HEK293T (cell line): ENCODE data around the gene ACOXL.

Experiments used
- CTCF ChIA-PET: fragments of 350-600 bp; formaldehyde crosslinking; extraction: SDS; loops from one replicate; lab custom pipeline; 2021; ENCODE audit warnings: antibody characterized with exemption, inconsistent platforms; lab: Yijun Ruan, JAX
- POLR2A ChIA-PET: fragments of 350-600 bp; formaldehyde crosslinking; extraction: SDS; loops from one replicate; lab custom pipeline; 2020; ENCODE audit warnings: antibody characterized with exemption, inconsistent platforms; lab: Yijun Ruan, JAX
- DNase-seq: peaks from one replicate; pipeline ENCODE4 v3.0.0; 2012; ENCODE audit warnings: mixed read lengths; ENCODE audit errors: extremely low spot score
- ARNT ChIP-seq: fragments of 450-650 bp; IDR thresholded peaks from 2 replicates; pipeline ENCODE4 v1.6.1; 2017; ENCODE audit warnings: mild to moderate bottlenecking
- BHLHE40 ChIP-seq: fragments of 450-650 bp; IDR thresholded peaks from 2 replicates; pipeline ENCODE4 v1.6.1; 2016; ENCODE audit warnings: mild to moderate bottlenecking, moderate library complexity, borderline replicate concordance
- CTBP1 ChIP-seq: fragments of 450-650 bp; IDR thresholded peaks from 2 replicates; pipeline ENCODE4 v1.6.1; 2016; ENCODE audit warnings: borderline replicate concordance
- ELF4 ChIP-seq: fragments of 450-650 bp; IDR thresholded peaks from 2 replicates; pipeline ENCODE4 v1.6.1; 2017; ENCODE audit warnings: antibody characterized with exemption
- FOXA1 ChIP-seq: fragments of 450-650 bp; IDR thresholded peaks from 2 replicates; pipeline ENCODE4 v1.6.1; 2016; ENCODE audit warnings: mild to moderate bottlenecking
- FOXK2 ChIP-seq: fragments of 450-650 bp; IDR thresholded peaks from 2 replicates; pipeline ENCODE4 v1.6.1; 2016; ENCODE audit warnings: mild to moderate bottlenecking
- FOXM1 ChIP-seq: fragments of 450-650 bp; IDR thresholded peaks from 2 replicates; pipeline ENCODE4 v1.6.1; 2017; ENCODE audit warnings: mild to moderate bottlenecking, borderline replicate concordance
- HDGF ChIP-seq: fragments of 450-650 bp; IDR thresholded peaks from 2 replicates; pipeline ENCODE4 v1.6.1; 2017; ENCODE audit warnings: antibody characterized with exemption, borderline replicate concordance
- L3MBTL2 ChIP-seq: fragments of 450-650 bp; conservative IDR thresholded peaks from 2 replicates; pipeline ENCODE4 v1.6.1; 2016; ENCODE audit warnings: mild to moderate bottlenecking
- LEF1 ChIP-seq: fragments of 450-650 bp; IDR thresholded peaks from 2 replicates; pipeline ENCODE4 v1.6.1; 2017; ENCODE audit warnings: mild to moderate bottlenecking, borderline replicate concordance
- NFRKB ChIP-seq: fragments of 450-650 bp; IDR thresholded peaks from 2 replicates; pipeline ENCODE4 v1.6.1; 2016; ENCODE audit warnings: mild to moderate bottlenecking, moderate library complexity
- PKNOX1 ChIP-seq: fragments of 450-650 bp; IDR thresholded peaks from 2 replicates; pipeline ENCODE4 v1.6.1; 2016
- SP1 ChIP-seq: fragments of 450-650 bp; IDR thresholded peaks from 2 replicates; pipeline ENCODE4 v1.6.1; 2017
- SUZ12 ChIP-seq: fragments of 450-650 bp; IDR thresholded peaks from 2 replicates; pipeline ENCODE4 v1.6.1; 2016; ENCODE audit warnings: mild to moderate bottlenecking
- TARDBP ChIP-seq: fragments of 450-650 bp; IDR thresholded peaks from 2 replicates; pipeline ENCODE4 v1.6.1; 2016
- ZNF384 ChIP-seq: fragments of 450-650 bp; IDR thresholded peaks from 2 replicates; pipeline ENCODE4 v1.6.1; 2016

ACOXL gene

GRCh38 chr2:111162718-111163331 lies 430.5 kb downstream of the ACOXL start:
- POLR2A ChIA-PET, result no interaction called here
- TF ChIP-seq SP1 (no peak), ARNT (no peak), LEF1 (no peak), L3MBTL2 (no peak), BHLHE40 (no peak), HDGF (no peak), ELF4 (no peak), FOXA1 (no peak), CTBP1 (no peak), FOXK2 (no peak)
- CTCF ChIA-PET, result interaction anchor here (0.9 kb wide), 1 partner anchor 11 kb away, joined by 3 read pairs; no protein-coding TSS in a partner anchor
- DNase-seq, result no peak

DNA sequence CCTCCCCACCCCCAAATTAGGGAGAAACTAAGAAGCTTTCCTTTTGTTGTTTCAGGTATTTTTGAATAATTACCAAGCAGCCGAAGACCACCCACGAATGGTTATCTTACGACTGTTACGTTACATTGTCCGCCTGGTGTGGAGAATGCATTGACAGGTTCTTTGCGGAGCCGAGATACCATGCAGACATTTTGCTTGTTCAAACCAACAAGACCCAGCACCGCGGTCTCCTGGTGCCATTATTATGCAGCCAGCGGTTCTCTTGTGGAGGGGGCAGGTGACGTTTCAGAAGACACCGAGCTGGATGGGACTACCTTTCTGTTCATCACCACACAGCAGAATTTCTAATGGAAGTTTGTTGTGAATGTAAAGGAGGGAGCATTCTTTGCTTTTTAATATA lies 431.7 kb downstream of the ACOXL start:
- no peak for DNase-seq
- CTCF ChIA-PET, result no interaction called here
- POLR2A ChIA-PET, result no interaction called here
- TF ChIP-seq BHLHE40, result no peak
- no peak for TF ChIP-seq FOXM1
- no peak for TF ChIP-seq CTBP1
- TF ChIP-seq NFRKB, result no peak
- TF ChIP-seq ELF4, result no peak
- no peak for TF ChIP-seq FOXA1
- no peak for TF ChIP-seq TARDBP
- no peak for TF ChIP-seq ZNF384
- TF ChIP-seq HDGF, result no peak

DNA sequence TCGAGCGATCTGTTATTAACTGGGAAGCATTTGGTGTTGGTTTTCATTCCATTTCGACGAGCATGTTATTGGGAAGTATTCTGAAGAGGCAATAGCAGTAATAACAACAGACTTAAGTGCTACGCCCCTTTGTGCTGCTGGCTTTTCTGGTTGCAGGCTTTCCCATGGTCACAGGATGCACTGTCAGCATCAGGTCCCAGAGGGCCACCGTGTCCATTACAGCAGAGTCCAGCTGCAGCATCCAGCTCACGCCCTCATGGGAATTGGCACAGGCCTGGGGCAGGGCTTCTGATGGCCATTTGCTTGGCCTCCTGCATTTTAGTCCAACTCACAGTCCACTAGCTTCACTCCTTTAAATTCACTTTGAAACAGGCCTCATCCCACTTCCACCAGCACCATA lies 432.7 kb downstream of the ACOXL start:
- DNase-seq, result no peak
- POLR2A ChIA-PET, result no interaction called here
- TF ChIP-seq L3MBTL2, result no peak
- TF ChIP-seq FOXM1, result no peak
- TF ChIP-seq LEF1, result no peak
- no peak for TF ChIP-seq CTBP1
- TF ChIP-seq NFRKB, result no peak
- TF ChIP-seq SP1, result no peak
- no peak for TF ChIP-seq HDGF
- no peak for TF ChIP-seq TARDBP
- no peak for TF ChIP-seq ZNF384
- TF ChIP-seq ARNT, result no peak
- TF ChIP-seq SUZ12, result no peak
- TF ChIP-seq FOXA1, result no peak
- TF ChIP-seq BHLHE40, result no peak
- no peak for TF ChIP-seq FOXK2
- CTCF ChIA-PET, result no interaction called here

- CTCF ChIA-PET, result no interaction called here
- DNase-seq, result no peak
- TF ChIP-seq SP1 (no peak), BHLHE40 (no peak), NFRKB (no peak), FOXK2 (no peak), PKNOX1 (no peak), SUZ12 (no peak), TARDBP (no peak), ELF4 (no peak), CTBP1 (no peak), ZNF384 (no peak), FOXA1 (no peak), LEF1 (no peak), L3MBTL2 (no peak), HDGF (no peak), FOXM1 (no peak), ARNT (no peak)
- POLR2A ChIA-PET, result no interaction called here
Observed at GRCh38 chr2:111166115-111166514, 433.7 kb downstream of the ACOXL start.

DNA sequence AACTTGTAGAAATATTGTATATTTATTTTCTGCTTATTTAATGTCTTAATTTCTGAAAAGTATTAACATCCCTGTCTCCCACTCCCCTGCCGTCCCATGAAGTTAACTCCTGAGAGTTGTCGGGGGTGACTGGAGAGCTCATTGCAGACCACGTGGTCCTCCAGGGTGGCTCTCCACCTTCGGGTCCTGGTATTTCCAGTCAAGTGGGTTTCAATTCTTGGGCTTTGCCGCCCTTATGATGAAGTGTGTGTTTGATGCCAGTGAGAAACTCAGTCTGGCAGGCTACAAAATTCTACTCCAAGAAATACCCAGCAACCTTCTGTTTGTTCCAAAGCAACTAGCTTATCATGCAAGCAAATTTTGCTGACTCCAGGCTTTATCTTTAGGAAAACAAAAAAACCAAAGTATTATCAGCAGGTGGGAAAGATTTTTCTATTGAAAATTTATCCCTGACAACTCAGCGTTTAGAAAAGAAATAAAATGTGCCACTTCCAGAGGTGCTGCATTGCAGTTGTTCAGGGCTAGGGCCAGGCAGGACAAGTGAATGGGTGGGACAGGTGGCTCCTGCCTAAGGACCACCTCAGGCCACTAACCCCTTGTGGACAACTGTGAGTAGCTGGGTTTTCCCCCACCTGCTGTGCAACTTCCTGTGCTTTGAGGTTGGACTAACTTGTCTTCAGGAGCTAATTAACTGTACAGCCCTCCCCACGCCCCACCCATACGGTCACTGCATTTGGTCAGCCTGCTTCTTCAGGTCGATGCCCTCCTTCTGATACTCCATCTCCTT lies 434.9 kb downstream of the ACOXL start:
- TF ChIP-seq FOXA1, result no peak
- TF ChIP-seq FOXM1, result no peak
- TF ChIP-seq ELF4, result no peak
- no peak for TF ChIP-seq CTBP1
- no peak for TF ChIP-seq HDGF
- TF ChIP-seq SP1, result no peak
- DNase-seq, result no peak

DNA sequence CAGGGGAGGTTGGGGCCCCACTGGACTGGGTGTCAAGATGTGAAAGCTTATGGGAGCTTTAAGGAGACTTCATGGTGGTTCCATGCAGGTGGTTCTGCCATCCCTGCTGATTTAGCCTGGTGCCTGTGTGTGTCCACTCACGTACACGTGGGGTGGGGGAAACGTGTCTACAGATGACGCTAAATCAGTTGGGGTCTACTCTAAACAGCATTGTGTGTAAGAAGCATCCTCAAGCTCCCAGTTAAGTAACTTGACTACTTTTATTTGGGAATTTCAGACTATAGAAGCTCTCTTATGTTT lies 435.4 kb downstream of the ACOXL start:
- TF ChIP-seq SUZ12 (no peak), ELF4 (no peak), TARDBP (no peak), BHLHE40 (no peak), FOXA1 (no peak), LEF1 (no peak), FOXK2 (no peak), SP1 (no peak), ARNT (no peak), CTBP1 (no peak), ZNF384 (no peak), FOXM1 (no peak), PKNOX1 (no peak), HDGF (no peak), NFRKB (no peak), L3MBTL2 (no peak)
- DNase-seq, result no peak
- POLR2A ChIA-PET, result interaction anchor here (0.6 to 1.3 kb wide), 2 partner anchors 12 to 42 kb away, joined by 3 read pairs; no protein-coding TSS in a partner anchor
- CTCF ChIA-PET, result interaction anchor here (0.6 to 0.7 kb wide), 2 partner anchors 35 to 384 kb away, joined by 3 read pairs; no protein-coding TSS in a partner anchor

More for the DNA sequence above, 434.9 kb downstream of the ACOXL start:
- ChIA-PET CTCF (interaction anchor here (0.7 kb wide), 1 partner anchor 34 kb away, joined by 3 read pairs; no protein-coding TSS in a partner anchor), POLR2A (interaction anchor here (0.6 kb wide), 1 partner anchor 12 kb away, joined by 3 read pairs; no protein-coding TSS in a partner anchor)
